ENCODE data around the gene ASB13.

DNA sequence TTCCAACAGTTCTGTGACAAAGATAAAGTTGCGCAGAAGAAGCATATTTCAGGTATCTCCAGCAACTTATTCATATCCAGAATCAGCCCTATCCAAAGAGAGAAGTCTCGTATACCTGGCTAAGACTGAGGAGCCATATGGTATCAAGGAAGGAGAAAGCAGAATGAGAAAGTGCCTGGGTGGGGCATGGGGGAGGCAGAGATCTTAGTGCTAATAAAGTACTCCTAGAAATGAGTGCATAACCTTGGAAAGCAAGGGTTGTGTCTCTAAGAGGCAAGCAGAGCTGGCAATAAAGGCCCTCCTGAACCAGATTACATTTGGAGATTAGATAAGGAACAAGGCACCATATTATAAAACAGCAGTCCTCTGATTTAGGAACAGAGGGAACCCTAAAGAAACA is 30.9 kb upstream of the ASB13 start:
- TF ChIP-seq POLR2A (IDR thresholded peaks at IDR 0.05) = no peak
- TF ChIP-seq, protein P1, sequence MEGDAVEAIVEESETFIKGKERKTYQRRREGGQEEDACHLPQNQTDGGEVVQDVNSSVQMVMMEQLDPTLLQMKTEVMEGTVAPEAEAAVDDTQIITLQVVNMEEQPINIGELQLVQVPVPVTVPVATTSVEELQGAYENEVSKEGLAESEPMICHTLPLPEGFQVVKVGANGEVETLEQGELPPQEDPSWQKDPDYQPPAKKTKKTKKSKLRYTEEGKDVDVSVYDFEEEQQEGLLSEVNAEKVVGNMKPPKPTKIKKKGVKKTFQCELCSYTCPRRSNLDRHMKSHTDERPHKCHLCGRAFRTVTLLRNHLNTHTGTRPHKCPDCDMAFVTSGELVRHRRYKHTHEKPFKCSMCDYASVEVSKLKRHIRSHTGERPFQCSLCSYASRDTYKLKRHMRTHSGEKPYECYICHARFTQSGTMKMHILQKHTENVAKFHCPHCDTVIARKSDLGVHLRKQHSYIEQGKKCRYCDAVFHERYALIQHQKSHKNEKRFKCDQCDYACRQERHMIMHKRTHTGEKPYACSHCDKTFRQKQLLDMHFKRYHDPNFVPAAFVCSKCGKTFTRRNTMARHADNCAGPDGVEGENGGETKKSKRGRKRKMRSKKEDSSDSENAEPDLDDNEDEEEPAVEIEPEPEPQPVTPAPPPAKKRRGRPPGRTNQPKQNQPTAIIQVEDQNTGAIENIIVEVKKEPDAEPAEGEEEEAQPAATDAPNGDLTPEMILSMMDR (IDR thresholded peaks at IDR 0.05) = no peak
